Pons (tissue), 1 donor: ENCODE data around the gene ACE.

ENCODE experiments used
- DNase-seq: peaks from one replicate; pipeline ENCODE4 v3.0.0-alpha.2; 2016; ENCODE audit warnings: low spot score

Gene ACE

DNA sequence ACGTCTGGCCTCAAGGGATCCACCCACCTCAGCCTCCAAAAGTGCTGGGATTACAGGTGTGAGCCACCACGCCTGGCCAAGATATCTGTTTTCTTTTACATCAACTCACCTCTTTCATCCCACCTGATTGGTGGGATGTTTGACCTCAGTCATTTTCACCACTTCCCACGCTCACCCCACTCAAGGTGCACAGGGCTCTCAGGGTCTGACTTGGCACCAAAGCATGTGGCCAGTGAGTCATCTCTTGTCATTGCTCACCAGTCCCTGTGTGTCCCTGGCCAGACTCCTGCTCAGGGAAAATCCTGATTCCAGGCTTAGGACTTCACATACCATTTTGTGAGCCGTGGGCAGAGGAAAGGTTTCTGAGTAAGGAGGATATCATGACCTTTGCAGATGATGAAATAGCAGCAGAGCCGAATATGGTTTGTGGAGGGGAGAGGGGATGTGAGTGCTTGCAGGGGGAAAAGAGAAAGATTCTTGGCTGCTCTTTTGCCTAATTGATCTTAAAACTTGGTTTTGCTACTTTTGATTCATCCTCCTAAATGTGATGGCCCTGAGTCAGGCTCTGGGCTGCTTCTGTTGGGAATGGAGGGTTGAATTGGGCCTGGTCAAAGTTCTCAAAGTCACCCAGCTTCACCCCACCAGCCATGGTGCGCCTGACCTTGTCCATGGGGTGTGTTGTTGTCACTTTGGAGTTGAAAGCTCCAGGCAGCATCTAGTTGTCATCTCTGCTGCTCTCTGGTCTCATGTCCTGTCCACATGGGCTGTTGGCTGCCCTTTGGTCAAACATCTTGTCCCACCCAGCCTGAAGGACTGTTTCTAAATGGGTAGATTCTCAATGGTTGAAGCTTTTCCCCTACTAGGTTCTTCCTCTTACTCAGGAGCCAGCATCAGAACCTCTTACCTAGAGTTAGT is 40.3 kb downstream of the ACE start:
- DNase-seq: no peak

DNA sequence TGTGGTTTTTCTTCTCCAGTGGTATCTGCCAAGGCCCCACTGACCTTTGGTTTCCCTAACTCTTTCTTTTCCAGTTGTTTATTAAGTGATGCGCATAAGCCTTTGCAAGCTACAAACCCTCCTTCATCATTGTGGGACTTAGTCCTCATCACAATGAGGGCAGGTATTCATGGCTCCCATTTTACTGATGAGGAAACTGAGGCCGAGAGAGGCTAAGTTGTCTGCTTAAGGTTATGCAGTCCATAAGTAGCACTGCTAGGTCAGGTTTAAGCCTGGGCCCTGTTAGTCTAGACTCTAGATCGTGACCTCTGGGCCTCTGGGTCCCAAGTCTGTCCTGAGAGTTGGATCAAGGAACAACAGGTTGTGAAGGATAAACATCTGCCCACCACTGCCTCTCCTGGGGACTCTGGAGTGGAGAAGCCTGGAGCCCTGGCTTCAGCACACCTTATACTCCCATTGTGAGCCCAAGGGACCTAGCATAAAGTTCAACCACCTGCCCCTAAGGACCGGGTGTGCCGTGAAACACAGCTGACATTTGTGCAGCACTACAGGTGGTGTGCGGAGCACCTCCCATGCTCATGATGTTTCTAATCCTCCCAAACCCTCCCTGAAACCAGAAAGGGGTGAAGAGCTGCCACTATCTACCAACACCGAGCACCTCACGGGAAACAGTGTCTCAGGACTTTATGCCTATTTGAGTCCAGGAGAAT is 41.1 kb downstream of the ACE start:
- no peak for DNase-seq

GRCh38 chr17:63519116-63519881 is 42.4 kb downstream of the ACE start:
- DNase-seq: no peak

DNA sequence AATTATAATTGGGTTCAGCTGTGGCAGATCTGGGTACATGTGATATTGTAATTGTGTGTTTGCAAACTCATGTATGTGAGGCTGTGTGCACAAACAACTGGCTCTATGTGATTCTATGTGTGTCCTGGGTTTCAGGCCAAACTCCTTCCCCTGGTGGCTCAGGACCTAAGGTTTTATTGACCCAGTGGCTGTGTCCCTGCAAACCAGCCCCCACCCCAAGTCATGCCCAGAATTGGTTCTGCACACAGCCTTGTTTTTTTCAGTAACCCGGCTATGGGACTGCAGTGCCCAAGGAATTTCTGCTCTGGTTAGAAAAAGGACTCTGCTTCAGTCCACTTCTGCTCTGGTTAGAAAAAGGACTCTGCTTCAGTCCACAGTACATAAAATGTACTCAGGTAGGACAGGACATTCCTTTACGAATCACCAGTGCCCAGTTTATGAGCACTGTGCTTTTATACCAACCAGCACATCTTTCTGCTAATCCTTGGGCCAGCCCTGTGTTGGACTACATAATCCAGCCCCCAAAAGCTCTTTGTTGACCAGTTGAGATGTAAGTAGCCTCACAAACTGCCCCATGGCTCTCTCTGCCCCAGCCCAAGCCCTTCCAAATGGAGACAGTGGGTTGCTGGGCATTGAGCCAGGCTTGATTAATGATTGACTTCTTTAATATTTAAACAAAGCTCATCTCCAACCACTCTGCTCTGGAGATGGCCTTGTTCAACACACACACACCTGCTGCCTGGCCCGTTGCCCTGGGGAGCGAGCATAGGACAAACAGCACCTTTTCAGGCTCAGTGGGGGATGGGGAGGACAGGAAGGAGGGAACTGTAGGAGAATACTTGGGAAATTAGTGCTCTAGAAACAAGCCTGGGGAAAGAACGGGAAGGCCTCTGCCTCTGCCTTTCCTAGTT is 43.4 kb downstream of the ACE start:
- DNase-seq: no peak

DNA sequence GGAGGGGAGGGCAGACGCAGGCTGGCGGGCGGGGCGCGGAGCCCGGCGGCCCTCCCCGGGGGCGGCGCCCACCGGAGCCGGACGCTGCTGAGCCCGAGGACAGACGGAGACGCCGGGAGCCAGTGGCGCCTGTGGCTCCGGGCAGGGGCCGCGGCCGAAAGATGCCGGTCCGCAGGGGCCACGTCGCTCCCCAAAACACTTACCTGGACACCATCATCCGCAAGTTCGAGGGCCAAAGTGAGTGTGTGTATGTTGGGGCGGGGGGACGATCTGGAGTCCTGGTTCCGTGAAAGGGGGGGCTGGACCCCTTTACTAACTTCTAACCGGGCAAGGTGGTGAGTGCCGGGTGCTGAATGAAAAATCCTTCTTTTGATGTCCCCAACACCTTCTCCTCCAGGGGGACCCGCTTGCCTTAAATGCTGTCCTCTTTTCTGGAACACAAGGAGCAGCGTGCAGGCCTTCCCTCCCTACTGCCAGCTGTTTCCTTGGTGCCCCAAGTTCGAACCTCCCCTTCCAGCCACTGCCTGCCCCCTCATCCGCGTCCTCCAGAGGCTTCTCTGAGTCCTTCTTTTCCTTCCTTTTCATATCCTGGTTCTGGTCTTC is 46.5 kb downstream of the ACE start, which contains the start of gene KCNH6:
Gene KCNH6, plus strand, starts transcription at position 106 of the 603 bp plus-strand sequence. Its CDS starts 56 bp downstream, at position 162.
- DNase-seq: no peak

DNA sequence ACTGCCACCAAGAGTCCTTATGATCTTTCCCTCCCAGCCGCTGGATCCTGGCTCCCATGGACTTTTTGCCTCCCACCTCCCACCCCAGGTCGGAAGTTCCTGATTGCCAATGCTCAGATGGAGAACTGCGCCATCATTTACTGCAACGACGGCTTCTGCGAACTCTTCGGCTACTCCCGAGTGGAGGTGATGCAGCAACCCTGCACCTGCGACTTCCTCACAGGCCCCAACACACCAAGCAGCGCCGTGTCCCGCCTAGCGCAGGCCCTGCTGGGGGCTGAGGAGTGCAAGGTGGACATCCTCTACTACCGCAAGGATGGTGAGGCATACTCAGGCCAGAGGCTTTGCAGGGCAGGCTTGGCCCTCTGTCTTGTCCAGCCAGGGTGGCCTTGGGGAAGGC is 47.2 kb downstream of the ACE start:
- DNase-seq: no peak

GRCh38 chr17:63525190-63525946 is 48.5 kb downstream of the ACE start:
- no peak for DNase-seq

GRCh38 chr17:63526861-63527260 is 50.0 kb downstream of the ACE start:
- DNase-seq: no peak

DNA sequence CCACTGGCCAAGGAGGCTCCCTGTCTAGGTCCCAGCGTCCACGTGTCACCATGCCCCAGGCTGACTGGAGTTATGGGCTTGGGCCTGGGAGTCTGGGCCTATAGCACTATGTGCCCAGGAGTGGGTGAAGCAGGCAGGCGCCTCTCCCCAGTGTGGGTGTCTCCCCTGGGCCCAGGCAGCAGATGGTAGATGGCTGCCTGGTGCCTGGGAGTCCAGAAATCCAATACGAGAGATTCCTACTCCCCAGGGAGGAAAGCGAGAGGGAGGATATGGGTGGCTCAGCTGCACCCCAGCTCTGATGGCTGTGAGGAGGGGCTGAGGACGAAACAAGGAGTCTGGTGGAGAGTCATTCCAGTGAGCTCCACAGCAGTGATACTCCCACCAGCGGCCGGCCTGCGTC is 51.3 kb downstream of the ACE start:
- no peak for DNase-seq

GRCh38 chr17:63529711-63530556 is 53.1 kb downstream of the ACE start:
- DNase-seq: no peak

GRCh38 chr17:63530557-63531021 is 53.7 kb downstream of the ACE start:
- DNase-seq: no peak

DNA sequence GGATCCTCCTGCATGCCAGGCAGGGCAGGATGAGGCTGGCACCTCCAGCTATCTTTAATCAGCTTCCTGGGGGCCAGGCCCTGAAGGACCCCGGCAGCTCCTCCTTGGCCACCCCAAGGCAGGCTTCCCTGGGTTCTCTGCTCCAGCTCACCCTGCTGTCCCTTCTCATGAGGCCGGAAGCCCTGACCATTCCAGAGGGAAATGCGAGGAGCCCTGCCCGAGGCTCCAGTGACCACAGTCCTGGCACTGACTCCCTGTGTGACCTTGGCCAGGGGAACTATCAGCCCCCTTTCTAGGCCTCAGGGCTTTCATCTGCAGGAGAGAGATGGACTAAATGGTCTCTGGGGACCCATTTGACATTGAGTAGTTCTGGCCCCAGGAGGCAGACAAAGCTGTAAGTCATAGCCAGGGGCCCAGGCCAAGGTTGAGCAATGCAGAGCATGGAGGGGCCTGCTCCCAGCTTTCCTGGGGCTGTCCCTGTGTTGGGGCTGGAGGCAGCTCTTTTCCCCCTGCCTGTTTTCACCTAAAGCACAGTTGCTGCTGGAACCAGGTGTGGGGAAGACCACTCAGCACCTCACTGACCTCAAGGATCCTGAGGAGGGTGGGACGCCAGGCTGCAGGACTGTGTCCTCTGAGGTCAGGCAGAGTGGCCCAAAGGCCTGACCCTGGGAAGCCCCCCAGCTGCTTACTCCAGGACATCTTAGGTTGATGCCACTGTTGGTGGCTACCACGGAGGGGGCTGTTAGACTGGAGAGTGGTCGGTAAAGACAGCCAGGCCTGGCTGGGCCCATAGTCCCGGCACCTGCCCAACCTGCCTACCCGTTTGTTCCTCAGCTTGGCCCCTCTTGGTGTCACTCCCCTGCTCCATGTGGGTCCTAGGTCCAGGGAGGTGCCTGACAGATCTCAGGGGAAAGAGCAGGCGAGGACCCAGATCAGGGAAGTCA is 54.4 kb downstream of the ACE start:
- DNase-seq: no peak

GRCh38 chr17:63533433-63534077 is 56.7 kb downstream of the ACE start:
- DNase-seq: no peak

GRCh38 chr17:63534078-63534570 is 57.3 kb downstream of the ACE start:
- no peak for DNase-seq

- DNase-seq: no peak
Observed at GRCh38 chr17:63534816-63535455, 58.1 kb downstream of the ACE start.

GRCh38 chr17:63535640-63536039 is 58.8 kb downstream of the ACE start:
- no peak for DNase-seq

GRCh38 chr17:63537001-63537400 is 60.1 kb downstream of the ACE start:
- DNase-seq: no peak
